ENCODE data around the gene RNF14. TPM values are rescaled to one million over a fixed set of nuclear protein-coding genes. Genes with fewer than 3 reads are reported as not detected.

Gene RNF14
- total RNA-seq, 3 donors from 2014 or later = 33.9 to 37.9 (median 35.2) TPM

GRCh38 chr5:141982626-141983025, 13.7 kb downstream of the RNF14 start:
- H3K4me1 Mint-ChIP-seq (ENCODE audit: low read depth) = peaks cover 2% of the 10 kb centered on the region

GRCh38 chr5:141986072-141986471, 17.2 kb downstream of the RNF14 start:
- DNase-seq (no peak), ATAC-seq (no peak)
- no peaks in the 10 kb centered on the region for H3K9me3 Mint-ChIP-seq
- H3K4me3 Mint-ChIP-seq = no peak overlapping the region
- no peaks in the 10 kb centered on the region for H3K4me1 Mint-ChIP-seq (ENCODE audit: low read depth)
- H3K27me3 Mint-ChIP-seq (ENCODE audit: low read depth) = no peaks in the 10 kb centered on the region
- peaks cover 25% of the 10 kb centered on the region for H3K36me3 Mint-ChIP-seq (ENCODE audit: insufficient read depth)

More at GRCh38 chr5:141982626-141983025, 13.7 kb downstream of the RNF14 start:
- ATAC-seq = no peak
- Mint-ChIP-seq H3K9me3 (no peaks in the 10 kb centered on the region), H3K4me3 (no peak overlapping the region), H3K36me3 (ENCODE audit: insufficient read depth) (peaks cover 36% of the 10 kb centered on the region), H3K27me3 (ENCODE audit: low read depth) (no peaks in the 10 kb centered on the region)
- no peak for DNase-seq

- Mint-ChIP-seq H3K27me3 (ENCODE audit: low read depth) (no peaks in the 10 kb centered on the region), H3K4me3 (no peak overlapping the region), H3K36me3 (ENCODE audit: insufficient read depth) (peaks cover 28% of the 10 kb centered on the region), H3K9me3 (no peaks in the 10 kb centered on the region), H3K4me1 (ENCODE audit: low read depth) (peaks cover 7% of the 10 kb centered on the region)
- ATAC-seq (no peak), DNase-seq (no peak)
Measured at GRCh38 chr5:141989720-141990119, 20.8 kb downstream of the RNF14 start.

- Mint-ChIP-seq H3K27me3 (ENCODE audit: low read depth) (no peaks in the 10 kb centered on the region), H3K4me1 (ENCODE audit: low read depth) (peaks cover 7% of the 10 kb centered on the region), H3K9me3 (no peaks in the 10 kb centered on the region), H3K36me3 (ENCODE audit: insufficient read depth) (peaks cover 28% of the 10 kb centered on the region), H3K4me3 (no peak overlapping the region)
- peak; percentile 85 for DNase-seq
- ATAC-seq = peak; percentile 65 to 69
Measured at GRCh38 chr5:141992349-141992963, 23.6 kb downstream of the RNF14 start.

- ATAC-seq (no peak), DNase-seq (no peak)
- Mint-ChIP-seq H3K9me3 (no peaks in the 10 kb centered on the region), H3K4me1 (ENCODE audit: low read depth) (peaks cover 7% of the 10 kb centered on the region), H3K4me3 (no peak overlapping the region), H3K36me3 (ENCODE audit: insufficient read depth) (peaks cover 22% of the 10 kb centered on the region), H3K27me3 (ENCODE audit: low read depth) (no peaks in the 10 kb centered on the region)
Measured at GRCh38 chr5:141994511-141995136, 25.7 kb downstream of the RNF14 start.

- Mint-ChIP-seq H3K9me3 (no peaks in the 10 kb centered on the region), H3K36me3 (ENCODE audit: insufficient read depth) (peaks cover 27% of the 10 kb centered on the region), H3K4me3 (no peak overlapping the region), H3K27me3 (ENCODE audit: low read depth) (no peaks in the 10 kb centered on the region), H3K4me1 (ENCODE audit: low read depth) (peaks cover 8% of the 10 kb centered on the region)
- DNase-seq = no peak
- ATAC-seq = no peak
Measured at GRCh38 chr5:141995656-141996055, 26.8 kb downstream of the RNF14 start.

- H3K36me3 Mint-ChIP-seq (ENCODE audit: insufficient read depth) = peaks cover 35% of the 10 kb centered on the region
Measured at GRCh38 chr5:141997358-141997960, 28.6 kb downstream of the RNF14 start.

GRCh38 chr5:142000173-142000572, 31.3 kb downstream of the RNF14 start:
- no peak for ATAC-seq
- Mint-ChIP-seq H3K4me3 (no peak overlapping the region), H3K36me3 (ENCODE audit: insufficient read depth) (peaks cover 42% of the 10 kb centered on the region)

More at GRCh38 chr5:141997358-141997960, 28.6 kb downstream of the RNF14 start:
- peaks cover 7% of the 10 kb centered on the region for H3K4me1 Mint-ChIP-seq (ENCODE audit: low read depth)
- no peak overlapping the region for H3K4me3 Mint-ChIP-seq
- DNase-seq (no peak), ATAC-seq (no peak)
- no peaks in the 10 kb centered on the region for H3K27me3 Mint-ChIP-seq (ENCODE audit: low read depth)
- H3K9me3 Mint-ChIP-seq = no peaks in the 10 kb centered on the region

GRCh38 chr5:142000704-142001484, 32.0 kb downstream of the RNF14 start:
- H3K27me3 Mint-ChIP-seq (ENCODE audit: low read depth) = no peaks in the 10 kb centered on the region
- H3K4me3 Mint-ChIP-seq = no peak overlapping the region
- H3K36me3 Mint-ChIP-seq (ENCODE audit: insufficient read depth) = peaks cover 45% of the 10 kb centered on the region
- H3K4me1 Mint-ChIP-seq (ENCODE audit: low read depth) = peaks cover 16% of the 10 kb centered on the region
- ATAC-seq = peak; percentile 35 to 40
- no peaks in the 10 kb centered on the region for H3K9me3 Mint-ChIP-seq
- no peak for DNase-seq

More at GRCh38 chr5:142000173-142000572, 31.3 kb downstream of the RNF14 start:
- Mint-ChIP-seq H3K27me3 (ENCODE audit: low read depth) (no peaks in the 10 kb centered on the region), H3K4me1 (ENCODE audit: low read depth) (peaks cover 9% of the 10 kb centered on the region), H3K9me3 (no peaks in the 10 kb centered on the region)
- no peak for DNase-seq

GRCh38 chr5:142003266-142003800, 34.4 kb downstream of the RNF14 start:
- ATAC-seq (no peak), DNase-seq (no peak)
- Mint-ChIP-seq H3K36me3 (ENCODE audit: insufficient read depth) (peaks cover 60% of the 10 kb centered on the region), H3K27me3 (ENCODE audit: low read depth) (no peaks in the 10 kb centered on the region), H3K4me1 (ENCODE audit: low read depth) (peaks cover 40% of the 10 kb centered on the region), H3K9me3 (no peaks in the 10 kb centered on the region), H3K4me3 (no peak overlapping the region)

GRCh38 chr5:142006363-142007236, 37.7 kb downstream of the RNF14 start:
- DNase-seq (no peak), ATAC-seq (peak; percentile 90 to 92)
- Mint-ChIP-seq H3K9me3 (no peaks in the 10 kb centered on the region), H3K4me3 (peak overlapping the region; percentile 67), H3K36me3 (ENCODE audit: insufficient read depth) (peaks cover 64% of the 10 kb centered on the region), H3K27me3 (ENCODE audit: low read depth) (no peaks in the 10 kb centered on the region), H3K4me1 (ENCODE audit: low read depth) (peaks cover 51% of the 10 kb centered on the region)

- Mint-ChIP-seq H3K36me3 (ENCODE audit: insufficient read depth) (peaks cover 59% of the 10 kb centered on the region), H3K4me3 (peak overlapping the region; percentile 67), H3K9me3 (no peaks in the 10 kb centered on the region), H3K27me3 (ENCODE audit: low read depth) (no peaks in the 10 kb centered on the region), H3K4me1 (ENCODE audit: low read depth) (peaks cover 57% of the 10 kb centered on the region)
- no peak for ATAC-seq
- DNase-seq = no peak
Measured at GRCh38 chr5:142007237-142007544, 38.3 kb downstream of the RNF14 start.

GRCh38 chr5:142008813-142009212, 39.9 kb downstream of the RNF14 start:
- Mint-ChIP-seq H3K9me3 (no peaks in the 10 kb centered on the region), H3K27me3 (ENCODE audit: low read depth) (no peaks in the 10 kb centered on the region), H3K36me3 (ENCODE audit: insufficient read depth) (peaks cover 50% of the 10 kb centered on the region), H3K4me3 (no peak overlapping the region), H3K4me1 (ENCODE audit: low read depth) (peaks cover 65% of the 10 kb centered on the region)
- no peak for ATAC-seq
- DNase-seq = no peak

All from activated T-cell treated with anti-CD3 and anti-CD28 coated beads, Interleukin-2, amount 50 U/mL, for 4 hours (primary cell).